ENCODE measurements around the gene TSR1. TPM values are rescaled to one million over a fixed set of nuclear protein-coding genes. Genes with fewer than 3 reads are reported as not detected.

TSR1 gene
- total and polyA plus RNA-seq, 2 experiments from 2014 or later: 21.2 to 22.0 TPM

DNA sequence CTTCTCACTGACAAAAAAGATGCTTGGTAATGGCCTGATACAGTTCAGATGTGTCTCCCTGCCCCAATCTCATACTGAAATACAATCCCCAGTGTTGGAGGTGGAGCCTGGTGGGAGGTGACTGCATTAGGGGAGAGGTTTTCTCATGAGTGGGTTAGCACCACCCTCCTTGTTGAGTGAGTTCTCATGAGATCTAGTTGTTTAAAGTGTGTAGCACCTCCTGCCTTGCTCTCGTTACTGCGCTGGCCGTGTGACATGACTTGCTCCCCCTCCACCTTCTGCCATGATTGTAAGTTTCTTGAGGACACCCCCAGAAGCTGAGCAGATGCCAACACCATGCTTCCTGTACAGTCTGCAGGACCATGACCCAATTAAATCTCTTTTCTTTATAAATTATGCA, 5.0 kb downstream of the TSR1 start:
- H3K4me2 ChIP-seq: no peak overlapping the region
- TF ChIP-seq EZH2phosphoT487 (IDR thresholded peaks at IDR 0.05; ENCODE audit: low read depth, severe bottlenecking, unreplicated experiment): no peak
- no peak for DNase-seq (ENCODE audit: low spot score)
- H3K27ac ChIP-seq: no peak overlapping the region
- no peak overlapping the region for H3K4me3 ChIP-seq
- WGBS (ENCODE audit: low lambda C conversion rate, missing lambda C conversion rate): 58% methylated on average over 3 of the region's 3 CpGs
- no peaks in the 10 kb centered on the region for H3K36me3 ChIP-seq (replicated peaks; ENCODE audit: insufficient read depth, low read depth)
- H3K27me3 ChIP-seq: no peaks in the 10 kb centered on the region
- H3K9me2 ChIP-seq (replicated peaks; ENCODE audit: insufficient read depth): no peaks in the 10 kb centered on the region
- no peak overlapping the region for H2AFZ ChIP-seq
- peaks cover 8% of the 10 kb centered on the region for H3K4me1 ChIP-seq (ENCODE audit: insufficient read depth)
- no peaks in the 10 kb centered on the region for H4K20me1 ChIP-seq (ENCODE audit: insufficient read depth, poor library complexity, severe bottlenecking)
- H3K79me2 ChIP-seq: peaks cover 28% of the 10 kb centered on the region
- no peaks in the 10 kb centered on the region for H3K9me3 ChIP-seq (ENCODE audit: low read depth)

DNA sequence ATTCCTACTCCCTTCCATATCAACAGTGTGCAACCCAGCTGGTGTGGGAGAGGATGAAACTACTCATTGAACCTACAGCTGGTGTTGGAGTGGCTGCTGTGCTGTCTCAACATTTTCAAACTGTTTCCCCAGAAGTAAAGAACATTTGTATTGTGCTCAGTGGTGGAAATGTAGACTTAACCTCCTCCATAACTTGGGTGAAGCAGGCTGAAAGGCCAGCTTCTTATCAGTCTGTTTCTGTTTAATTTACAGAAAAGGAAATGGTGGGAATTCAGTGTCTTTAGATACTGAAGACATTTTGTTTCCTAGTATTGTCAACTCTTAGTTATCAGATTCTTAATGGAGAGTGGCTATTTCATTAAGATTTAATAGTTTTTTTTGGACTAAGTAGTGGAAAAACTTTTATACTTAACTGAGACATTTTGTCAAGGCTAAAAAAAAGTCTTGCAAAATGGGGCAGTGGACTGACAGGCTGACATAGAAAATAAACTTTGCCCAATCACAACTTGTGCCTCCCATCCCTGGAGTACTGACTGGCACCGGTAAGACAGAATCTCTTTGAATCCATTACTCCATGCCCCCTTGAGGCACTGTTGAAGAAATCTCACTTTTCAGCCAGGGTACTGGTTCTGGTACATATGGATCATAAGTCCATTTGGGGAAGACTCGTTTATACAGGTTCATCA, 12.5 kb downstream of the TSR1 start:
- WGBS (ENCODE audit: low lambda C conversion rate, missing lambda C conversion rate): 95% methylated on average over 2 of the region's 2 CpGs
- no peak overlapping the region for H2AFZ ChIP-seq
- H3K79me2 ChIP-seq: no peaks in the 10 kb centered on the region
- H3K4me2 ChIP-seq: no peak overlapping the region
- H3K4me1 ChIP-seq (ENCODE audit: insufficient read depth): no peaks in the 10 kb centered on the region
- no peak for DNase-seq (ENCODE audit: low spot score)
- H3K4me3 ChIP-seq: no peak overlapping the region
- H3K9me3 ChIP-seq (ENCODE audit: low read depth): no peaks in the 10 kb centered on the region
- no peaks in the 10 kb centered on the region for H3K9me2 ChIP-seq (replicated peaks; ENCODE audit: insufficient read depth)
- no peaks in the 10 kb centered on the region for H3K27me3 ChIP-seq
- no peaks in the 10 kb centered on the region for H4K20me1 ChIP-seq (ENCODE audit: insufficient read depth, poor library complexity, severe bottlenecking)
- H3K36me3 ChIP-seq (replicated peaks; ENCODE audit: insufficient read depth, low read depth): no peaks in the 10 kb centered on the region
- TF ChIP-seq, protein P1, sequence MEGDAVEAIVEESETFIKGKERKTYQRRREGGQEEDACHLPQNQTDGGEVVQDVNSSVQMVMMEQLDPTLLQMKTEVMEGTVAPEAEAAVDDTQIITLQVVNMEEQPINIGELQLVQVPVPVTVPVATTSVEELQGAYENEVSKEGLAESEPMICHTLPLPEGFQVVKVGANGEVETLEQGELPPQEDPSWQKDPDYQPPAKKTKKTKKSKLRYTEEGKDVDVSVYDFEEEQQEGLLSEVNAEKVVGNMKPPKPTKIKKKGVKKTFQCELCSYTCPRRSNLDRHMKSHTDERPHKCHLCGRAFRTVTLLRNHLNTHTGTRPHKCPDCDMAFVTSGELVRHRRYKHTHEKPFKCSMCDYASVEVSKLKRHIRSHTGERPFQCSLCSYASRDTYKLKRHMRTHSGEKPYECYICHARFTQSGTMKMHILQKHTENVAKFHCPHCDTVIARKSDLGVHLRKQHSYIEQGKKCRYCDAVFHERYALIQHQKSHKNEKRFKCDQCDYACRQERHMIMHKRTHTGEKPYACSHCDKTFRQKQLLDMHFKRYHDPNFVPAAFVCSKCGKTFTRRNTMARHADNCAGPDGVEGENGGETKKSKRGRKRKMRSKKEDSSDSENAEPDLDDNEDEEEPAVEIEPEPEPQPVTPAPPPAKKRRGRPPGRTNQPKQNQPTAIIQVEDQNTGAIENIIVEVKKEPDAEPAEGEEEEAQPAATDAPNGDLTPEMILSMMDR (IDR thresholded peaks at IDR 0.05; ENCODE audit: poor library complexity): no peak
- no peak for TF ChIP-seq EZH2phosphoT487 (IDR thresholded peaks at IDR 0.05; ENCODE audit: low read depth, severe bottlenecking, unreplicated experiment)
- no peak for TF ChIP-seq EZH2 (IDR thresholded peaks at IDR 0.05; ENCODE audit: borderline replicate concordance)
- H3K27ac ChIP-seq: no peak overlapping the region

DNA sequence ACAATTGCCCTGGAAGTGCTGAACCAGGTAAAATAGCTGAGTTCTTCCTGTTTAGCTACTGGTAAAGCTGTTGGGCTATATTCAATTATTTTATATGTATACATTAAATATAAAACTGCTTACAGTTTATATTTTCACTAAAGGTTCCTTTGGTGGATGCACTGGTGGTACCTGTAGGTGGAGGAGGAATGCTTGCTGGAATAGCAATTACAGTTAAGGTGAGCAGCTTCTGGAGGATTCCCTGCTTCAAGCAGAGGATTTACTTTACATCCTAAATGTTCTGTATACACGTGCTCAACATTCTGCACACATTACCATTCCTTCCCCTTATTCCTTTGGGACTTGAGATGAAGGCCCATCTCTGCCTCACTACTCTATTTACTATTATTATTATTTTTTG, 14.9 kb downstream of the TSR1 start:
- H3K79me2 ChIP-seq: no peaks in the 10 kb centered on the region
- H4K20me1 ChIP-seq (ENCODE audit: insufficient read depth, poor library complexity, severe bottlenecking): no peaks in the 10 kb centered on the region
- no peak overlapping the region for H3K27ac ChIP-seq
- H3K36me3 ChIP-seq (replicated peaks; ENCODE audit: insufficient read depth, low read depth): no peaks in the 10 kb centered on the region
- no peak overlapping the region for H2AFZ ChIP-seq
- no peaks in the 10 kb centered on the region for H3K9me3 ChIP-seq (ENCODE audit: low read depth)
- TF ChIP-seq EZH2 (IDR thresholded peaks at IDR 0.05; ENCODE audit: borderline replicate concordance): no peak
- TF ChIP-seq, protein P1 (IDR thresholded peaks at IDR 0.05; ENCODE audit: poor library complexity): no peak
- no peak for TF ChIP-seq EZH2phosphoT487 (IDR thresholded peaks at IDR 0.05; ENCODE audit: low read depth, severe bottlenecking, unreplicated experiment)
- no peak for DNase-seq (ENCODE audit: low spot score)
- no peak overlapping the region for H3K4me3 ChIP-seq
- WGBS (ENCODE audit: low lambda C conversion rate, missing lambda C conversion rate): 86% methylated on average over 1 of the region's 1 CpG
- H3K9me2 ChIP-seq (replicated peaks; ENCODE audit: insufficient read depth): no peaks in the 10 kb centered on the region
- no peaks in the 10 kb centered on the region for H3K27me3 ChIP-seq
- no peaks in the 10 kb centered on the region for H3K4me1 ChIP-seq (ENCODE audit: insufficient read depth)
- H3K4me2 ChIP-seq: no peak overlapping the region

DNA sequence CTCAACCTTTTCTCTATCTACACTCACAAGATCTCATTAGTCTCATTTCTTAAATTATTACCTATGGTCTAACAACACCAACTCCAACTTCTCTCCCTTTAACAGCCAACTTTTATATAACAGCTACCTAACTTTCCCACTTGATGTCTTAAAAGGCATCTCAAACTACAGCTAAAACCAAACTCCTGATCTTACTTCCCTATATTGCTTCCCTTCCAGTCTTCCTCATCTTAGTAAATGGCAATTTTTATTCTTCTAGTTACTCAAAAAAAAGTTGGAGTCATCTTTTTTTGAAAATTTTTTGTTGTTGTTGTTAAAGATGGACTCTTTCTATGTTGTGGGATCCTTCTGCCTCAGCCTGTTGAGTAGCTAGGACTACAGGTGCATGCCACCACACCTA, 17.2 kb downstream of the TSR1 start:
- Histone ChIP-seq H3K27me3 (no peaks in the 10 kb centered on the region), H3K27ac (no peak overlapping the region), H3K4me1 (ENCODE audit: insufficient read depth) (no peaks in the 10 kb centered on the region)

More for the DNA sequence above, 17.2 kb downstream of the TSR1 start:
- H3K36me3 ChIP-seq (replicated peaks; ENCODE audit: insufficient read depth, low read depth): no peaks in the 10 kb centered on the region
- no peaks in the 10 kb centered on the region for H3K9me2 ChIP-seq (replicated peaks; ENCODE audit: insufficient read depth)
- H3K4me2 ChIP-seq: no peak overlapping the region
- TF ChIP-seq EZH2phosphoT487 (IDR thresholded peaks at IDR 0.05; ENCODE audit: low read depth, severe bottlenecking, unreplicated experiment) (no peak), EZH2 (IDR thresholded peaks at IDR 0.05; ENCODE audit: borderline replicate concordance) (no peak)
- TF ChIP-seq, protein P1 (IDR thresholded peaks at IDR 0.05; ENCODE audit: poor library complexity): no peak
- DNase-seq (ENCODE audit: low spot score): no peak
- H4K20me1 ChIP-seq (ENCODE audit: insufficient read depth, poor library complexity, severe bottlenecking): no peaks in the 10 kb centered on the region
- no peak overlapping the region for H2AFZ ChIP-seq
- H3K79me2 ChIP-seq: no peaks in the 10 kb centered on the region
- H3K4me3 ChIP-seq: no peak overlapping the region
- H3K9me3 ChIP-seq (ENCODE audit: low read depth): no peaks in the 10 kb centered on the region

Data from hepatocyte (in vitro differentiated cells).